PC-3 (cell line): ENCODE data around the gene SCUBE3. TPM values are rescaled to one million over a fixed set of nuclear protein-coding genes. Genes with fewer than 3 reads are reported as not detected.

Source experiments
- ATAC-seq: fragments of 200-7000 bp; cut with Tn5 transposase; 2 replicates; pipeline ENCODE4 v1.9.1; 2020; ENCODE audit warnings: mild to moderate bottlenecking, moderate library complexity
- BruUV-seq: library from RNA; stranded (reverse); fragments of 400-500 nt; replicated peaks from 2 replicates; lab custom pipeline; 2021; lab: Mats Ljungman, UMichigan
- CTCF ChIA-PET: fragments of 300-600 bp; sonication (Branson Sonifier 250); formaldehyde crosslinking; loops from one replicate; lab custom pipeline; 2022; ENCODE audit warnings: antibody characterized with exemption; lab: Charles Lee
- POLR2A ChIA-PET: fragments of 300-600 bp; sonication (Branson Sonifier 250); formaldehyde crosslinking; loops from one replicate; lab custom pipeline; 2022; ENCODE audit warnings: antibody characterized with exemption; ENCODE audit not compliant: unreplicated experiment; lab: Charles Lee
- DNase-seq: peaks from one replicate; pipeline ENCODE4 v3.0.0-alpha.2; 2015
- H2AFZ ChIP-seq: fragments of 300-600 bp; sonication (generic); 2 replicates; pipeline ENCODE4 v1.6.0; 2016; ENCODE audit warnings: antibody characterized with exemption, low read length
- H3F3A ChIP-seq: fragments of 300-600 bp; sonication (generic); one replicate; pipeline ENCODE4 v1.6.0; 2017; ENCODE audit warnings: antibody characterized with exemption, low read length, control low read depth, mild to moderate bottlenecking; ENCODE audit not compliant: unreplicated experiment
- H3K27ac ChIP-seq: fragments of 300-600 bp; sonication (generic); 2 replicates; pipeline ENCODE4 v1.5.1; 2016; ENCODE audit warnings: mild to moderate bottlenecking, low read length
- H3K27me3 ChIP-seq: fragments of 300-600 bp; sonication (generic); 2 replicates; pipeline ENCODE4 v1.6.1; 2016; ENCODE audit warnings: low read length, mixed read lengths
- H3K36me3 ChIP-seq: fragments of 300-600 bp; sonication (generic); 2 replicates; pipeline ENCODE4 v1.6.1; 2016; ENCODE audit warnings: low read depth, mixed run types, low read length, mixed read lengths
- H3K4me1 ChIP-seq: fragments of 300-600 bp; sonication (generic); 2 replicates; pipeline ENCODE4 v1.5.1; 2016; ENCODE audit warnings: low read length; ENCODE audit not compliant: insufficient read depth
- H3K4me2 ChIP-seq: fragments of 300-600 bp; sonication (generic); 2 replicates; pipeline ENCODE4 v1.6.0; 2016; ENCODE audit warnings: low read length
- H3K4me3 ChIP-seq: fragments of 300-600 bp; sonication (generic); 2 replicates; pipeline ENCODE4 v1.5.1; 2016; ENCODE audit warnings: mild to moderate bottlenecking, low read length, mixed read lengths
- H3K79me2 ChIP-seq: fragments of 300-600 bp; sonication (generic); 2 replicates; pipeline ENCODE4 v1.6.1; 2017; ENCODE audit warnings: low read length, mixed read lengths
- H3K9ac ChIP-seq: fragments of 300-600 bp; sonication (generic); 2 replicates; pipeline ENCODE4 v1.6.0; 2016; ENCODE audit warnings: mild to moderate bottlenecking, low read length
- H3K9me2 ChIP-seq: fragments of 300-600 bp; sonication (generic); replicated peaks from 2 replicates; pipeline ENCODE4 v1.6.1; 2016; ENCODE audit warnings: mixed run types, low read length, mixed read lengths
- H3K9me3 ChIP-seq: fragments of 300-600 bp; sonication (generic); 2 replicates; pipeline ENCODE4 v1.6.1; 2016; ENCODE audit warnings: low read length, mixed read lengths
- H4K20me1 ChIP-seq: fragments of 300-600 bp; sonication (generic); 2 replicates; pipeline ENCODE4 v1.6.1; 2016; ENCODE audit warnings: low read length, mixed read lengths
- EZH2 ChIP-seq: fragments of 300-600 bp; sonication (generic); IDR thresholded peaks from one replicate; pipeline ENCODE4 v1.6.1; 2017; ENCODE audit warnings: antibody characterized with exemption, mild to moderate bottlenecking, low read length; ENCODE audit not compliant: unreplicated experiment
- EZH2phosphoT487 ChIP-seq: fragments of 300-600 bp; sonication (generic); IDR thresholded peaks from 2 replicates; pipeline ENCODE4 v1.6.1; 2018; ENCODE audit warnings: mild to moderate bottlenecking, antibody characterized with exemption, low read length, borderline replicate concordance
- intact Hi-C: fragments of 100-400 bp; cut with micrococcal nuclease; formaldehyde crosslinking; loops from 2 replicates; pipeline ENCODE4 v1.9.0; 2023
- total RNA-seq: library from RNA; depleted of rRNA; stranded (reverse); fragments of >200 nt; gene quantifications from 2 replicates; pipeline ENCODE4 v1.2.3, GENCODE V29; 2014
- TF ChIP-seq, protein P1 (sequence below): fragments of 300-600 bp; sonication (generic); conservative IDR thresholded peaks from 2 replicates; pipeline ENCODE4 v1.5.1; 2017; ENCODE audit warnings: antibody characterized with exemption, low read depth, mild to moderate bottlenecking, low read length

The SCUBE3 gene
- total RNA-seq, 1 experiment from 2014 or later = 1.5 TPM

DNA sequence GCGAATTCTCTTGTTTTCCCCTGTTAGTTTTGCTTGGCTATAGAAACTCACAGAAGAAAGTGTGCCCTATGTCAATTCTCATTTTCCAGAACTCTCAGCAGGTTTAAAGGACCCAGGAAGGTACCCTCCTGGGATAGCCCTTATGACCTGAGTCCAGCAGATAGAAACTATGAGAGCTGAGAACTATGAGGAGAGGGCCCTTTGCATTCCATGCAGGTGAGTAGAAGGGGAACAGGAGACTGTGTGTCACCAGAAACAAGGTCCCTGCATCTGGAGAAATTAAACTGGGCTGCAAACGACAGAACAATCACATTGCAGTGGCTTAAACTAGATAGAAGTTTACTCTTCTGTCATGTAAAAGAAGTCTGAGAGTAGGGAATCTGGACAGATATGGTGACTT is 35.7 kb upstream of the SCUBE3 start:
- ChIA-PET CTCF (no interaction called here), POLR2A (no interaction called here)
- Histone ChIP-seq H3K4me1 (peaks cover 50% of the 10 kb centered on the region), H3K27ac (peak overlapping the region; percentile 65), H3K36me3 (no peaks in the 10 kb centered on the region), H3K79me2 (no peaks in the 10 kb centered on the region), H4K20me1 (no peaks in the 10 kb centered on the region), H3K4me2 (peak overlapping the region; percentile 8), H2AFZ (peak overlapping the region; percentile 42; the same call in 1 of the 2 replicates), H3K4me3 (no peak overlapping the region), H3K9me2 (no peaks in the 10 kb centered on the region), H3K27me3 (no peaks in the 10 kb centered on the region), H3K9me3 (no peaks in the 10 kb centered on the region), H3F3A (no peaks in the 10 kb centered on the region), H3K9ac (peak overlapping the region; percentile 12; the same call in 1 of the 2 replicates)
- TSS peak; percentile 59 for BruUV-seq
- TF ChIP-seq EZH2 = no peak
- TF ChIP-seq, protein P1, sequence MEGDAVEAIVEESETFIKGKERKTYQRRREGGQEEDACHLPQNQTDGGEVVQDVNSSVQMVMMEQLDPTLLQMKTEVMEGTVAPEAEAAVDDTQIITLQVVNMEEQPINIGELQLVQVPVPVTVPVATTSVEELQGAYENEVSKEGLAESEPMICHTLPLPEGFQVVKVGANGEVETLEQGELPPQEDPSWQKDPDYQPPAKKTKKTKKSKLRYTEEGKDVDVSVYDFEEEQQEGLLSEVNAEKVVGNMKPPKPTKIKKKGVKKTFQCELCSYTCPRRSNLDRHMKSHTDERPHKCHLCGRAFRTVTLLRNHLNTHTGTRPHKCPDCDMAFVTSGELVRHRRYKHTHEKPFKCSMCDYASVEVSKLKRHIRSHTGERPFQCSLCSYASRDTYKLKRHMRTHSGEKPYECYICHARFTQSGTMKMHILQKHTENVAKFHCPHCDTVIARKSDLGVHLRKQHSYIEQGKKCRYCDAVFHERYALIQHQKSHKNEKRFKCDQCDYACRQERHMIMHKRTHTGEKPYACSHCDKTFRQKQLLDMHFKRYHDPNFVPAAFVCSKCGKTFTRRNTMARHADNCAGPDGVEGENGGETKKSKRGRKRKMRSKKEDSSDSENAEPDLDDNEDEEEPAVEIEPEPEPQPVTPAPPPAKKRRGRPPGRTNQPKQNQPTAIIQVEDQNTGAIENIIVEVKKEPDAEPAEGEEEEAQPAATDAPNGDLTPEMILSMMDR = no peak
- TF ChIP-seq EZH2phosphoT487 = no peak
- ATAC-seq = no peak
- intact Hi-C loops = no loop called here
- DNase-seq = no peak

DNA sequence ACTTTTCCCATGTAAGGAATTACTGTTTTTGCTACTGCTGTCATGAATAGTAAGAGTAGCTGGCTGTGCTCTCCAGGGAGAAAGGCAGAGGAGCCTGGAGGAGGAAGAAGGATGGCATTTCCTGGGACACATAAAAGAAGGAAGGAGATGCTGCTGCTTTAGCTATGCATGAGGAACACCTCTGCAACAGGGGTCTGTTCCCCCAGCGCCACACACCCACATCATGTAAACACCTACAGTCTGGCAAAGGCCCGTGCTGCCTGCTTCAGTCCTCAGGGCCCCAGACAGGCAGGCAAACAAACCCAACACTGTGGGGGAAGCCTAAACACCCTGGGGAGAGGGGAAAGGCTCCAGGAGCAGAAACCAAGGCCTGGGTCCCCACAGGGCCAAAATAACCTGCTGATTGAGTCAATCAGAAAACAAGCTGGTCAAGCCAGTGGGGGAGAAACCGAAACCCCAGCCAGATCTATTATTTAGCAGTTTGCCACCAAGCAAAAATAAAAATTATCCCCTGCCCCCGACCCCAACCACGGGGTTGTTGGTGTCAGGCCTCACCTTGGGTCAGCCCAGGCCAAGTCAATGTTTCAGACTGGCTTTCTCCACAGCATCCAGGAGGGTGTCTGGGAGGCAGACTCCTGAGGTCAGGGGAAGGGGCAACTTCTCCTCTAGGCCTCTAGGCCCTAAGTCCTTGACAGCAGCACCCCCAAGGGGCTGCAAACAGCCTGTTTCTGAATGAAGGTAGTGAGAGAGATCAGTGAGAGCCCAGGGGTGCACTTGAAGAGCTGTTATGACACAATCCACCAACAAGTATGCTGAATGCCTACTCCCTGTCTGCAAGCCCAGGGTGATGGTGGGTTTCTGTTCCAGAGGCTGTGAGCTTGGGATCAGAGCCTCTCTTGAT is 34.6 kb upstream of the SCUBE3 start:
- Histone ChIP-seq H3K36me3 (no peaks in the 10 kb centered on the region), H3K9me2 (no peaks in the 10 kb centered on the region), H3K4me1 (peaks cover 48% of the 10 kb centered on the region), H3K27ac (peak overlapping the region; percentile 65), H3K9ac (no peak overlapping the region), H3K9me3 (no peaks in the 10 kb centered on the region), H3K27me3 (no peaks in the 10 kb centered on the region), H3K79me2 (no peaks in the 10 kb centered on the region), H3K4me3 (no peak overlapping the region), H4K20me1 (no peaks in the 10 kb centered on the region), H2AFZ (no peak overlapping the region), H3F3A (no peaks in the 10 kb centered on the region), H3K4me2 (no peak overlapping the region)
- no peak for DNase-seq
- ATAC-seq = no peak
- TF ChIP-seq EZH2 (no peak), EZH2phosphoT487 (no peak)
- TF ChIP-seq, protein P1 = no peak
- no TSS peak for BruUV-seq
- POLR2A ChIA-PET = no interaction called here
- intact Hi-C loops = no loop called here
- CTCF ChIA-PET = no interaction called here

GRCh38 chr6:35179901-35180535 is 33.7 kb upstream of the SCUBE3 start:
- intact Hi-C loops = no loop called here
- CTCF ChIA-PET = no interaction called here
- no TSS peak for BruUV-seq

More at GRCh38 chr6:35179901-35180535, 33.7 kb upstream of the SCUBE3 start:
- H3F3A ChIP-seq = no peaks in the 10 kb centered on the region
- H3K9me2 ChIP-seq = no peaks in the 10 kb centered on the region
- H4K20me1 ChIP-seq = no peaks in the 10 kb centered on the region
- no peak overlapping the region for H3K27ac ChIP-seq
- H3K79me2 ChIP-seq = no peaks in the 10 kb centered on the region
- H3K4me3 ChIP-seq = no peak overlapping the region
- DNase-seq (no peak), ATAC-seq (no peak)
- peaks cover 55% of the 10 kb centered on the region for H3K4me1 ChIP-seq
- H2AFZ ChIP-seq = no peak overlapping the region
- H3K27me3 ChIP-seq = no peaks in the 10 kb centered on the region
- TF ChIP-seq EZH2 (no peak), EZH2phosphoT487 (no peak)
- TF ChIP-seq, protein P1 = no peak
- H3K9me3 ChIP-seq = no peaks in the 10 kb centered on the region
- H3K9ac ChIP-seq = no peak overlapping the region
- H3K4me2 ChIP-seq = no peak overlapping the region
- no peaks in the 10 kb centered on the region for H3K36me3 ChIP-seq
- POLR2A ChIA-PET = no interaction called here
